Jurkat, Clone E6-1 (cell line): ENCODE data around the gene ADAT3.
"Not testable (repeated sequence)": the region's sequence is repeated elsewhere in the genome, so short reads cannot be mapped to it uniquely, and the experiment has no call there.

ENCODE experiments used
- DNase-seq: peaks from one replicate; pipeline ENCODE4 v3.0.0-alpha.2; 2011; ENCODE audit warnings: low read depth, low spot score
- H3K4me3 ChIP-seq: 2 replicates; pipeline ENCODE4 v1.5.1; 2011; ENCODE audit warnings: mild to moderate bottlenecking, low read length, control low read depth, moderate library complexity

Gene ADAT3

GRCh38 chr19:1881393-1882088 is 23.7 kb upstream of the ADAT3 start:
- DNase-seq, H3K4me3 ChIP-seq: not testable (repeated sequence)

- DNase-seq, result peak; percentile 56
- peak overlapping the region; percentile 36 for H3K4me3 ChIP-seq
Observed at GRCh38 chr19:1882089-1882785, 23.0 kb upstream of the ADAT3 start.

- no peak for DNase-seq
- H3K4me3 ChIP-seq, result peak overlapping the region; percentile 91
Observed at GRCh38 chr19:1882786-1883692, 22.2 kb upstream of the ADAT3 start.

GRCh38 chr19:1883784-1884183 is 21.4 kb upstream of the ADAT3 start:
- no peak for DNase-seq
- peak overlapping the region; percentile 91 for H3K4me3 ChIP-seq

GRCh38 chr19:1884291-1884718 is 20.9 kb upstream of the ADAT3 start:
- H3K4me3 ChIP-seq, result peak overlapping the region; percentile 91
- no peak for DNase-seq

- H3K4me3 ChIP-seq, result peak overlapping the region; percentile 91
- DNase-seq, result no peak
Observed at GRCh38 chr19:1884719-1885334, 20.4 kb upstream of the ADAT3 start.

- H3K4me3 ChIP-seq, result peak within 1 kb of the TSS; percentile 91
- peak; percentile 89 for DNase-seq
Observed at GRCh38 chr19:1885398-1886119, 19.6 kb upstream of the ADAT3 start, which contains the start of gene ABHD17A. Gene ABHD17A, minus strand, starts transcription at chr19:1885496. Its CDS starts 3,930 bp downstream, at chr19:1881566.

- H3K4me3 ChIP-seq, DNase-seq: not testable (repeated sequence)
Observed at GRCh38 chr19:1886360-1886759, 18.8 kb upstream of the ADAT3 start.

- no peak for DNase-seq
- H3K4me3 ChIP-seq, result no peak overlapping the region
Observed at GRCh38 chr19:1888385-1888784, 16.8 kb upstream of the ADAT3 start.

- DNase-seq, result no peak
Observed at GRCh38 chr19:1889907-1890306, 15.3 kb upstream of the ADAT3 start.

GRCh38 chr19:1893791-1894190 is 11.4 kb upstream of the ADAT3 start:
- H3K4me3 ChIP-seq, result no peak overlapping the region

More at GRCh38 chr19:1889907-1890306, 15.3 kb upstream of the ADAT3 start:
- H3K4me3 ChIP-seq, result no peak overlapping the region

GRCh38 chr19:1896508-1896907 is 8.7 kb upstream of the ADAT3 start:
- no peak overlapping the region for H3K4me3 ChIP-seq

More at GRCh38 chr19:1893791-1894190, 11.4 kb upstream of the ADAT3 start:
- DNase-seq, result no peak

GRCh38 chr19:1901940-1902404 is 3.2 kb upstream of the ADAT3 start:
- DNase-seq, result no peak
- H3K4me3 ChIP-seq, result no peak overlapping the region

More at GRCh38 chr19:1896508-1896907, 8.7 kb upstream of the ADAT3 start:
- DNase-seq, result no peak

- H3K4me3 ChIP-seq, result no peak overlapping the region
- no peak for DNase-seq
Observed at GRCh38 chr19:1902923-1903322, 2.3 kb upstream of the ADAT3 start.

GRCh38 chr19:1904860-1905109 is 414 bp upstream of the ADAT3 start:
- peak overlapping the region; percentile 48 for H3K4me3 ChIP-seq
- no peak for DNase-seq

GRCh38 chr19:1905863-1906375 is 720 bp downstream of the ADAT3 start:
- DNase-seq, result no peak
- peak overlapping the region; percentile 65 for H3K4me3 ChIP-seq

GRCh38 chr19:1906985-1907562 is 1.9 kb downstream of the ADAT3 start:
- H3K4me3 ChIP-seq, result no peak overlapping the region

More at GRCh38 chr19:1906985-1907562, 1.9 kb downstream of the ADAT3 start:
- no peak for DNase-seq
